DND-41 (cell line): Measurements from ENCODE around the gene GPANK1.

Experiments
- ATAC-seq: fragments of 200-7000 bp; cut with Tn5 transposase; 3 replicates; pipeline ENCODE4 v1.9.1; 2021; ENCODE audit warnings: low read depth; ENCODE audit not compliant: insufficient read depth
- DNase-seq: peaks from one replicate; pipeline ENCODE4 v3.0.0-alpha.2; 2020
- H2AFZ ChIP-seq: 2 replicates; pipeline ENCODE4 v1.6.0; 2012; ENCODE audit warnings: low read depth, low read length
- H3K27ac ChIP-seq: 2 replicates; pipeline ENCODE4 v1.5.1; 2012; ENCODE audit warnings: low read length, inconsistent platforms
- H3K27me3 ChIP-seq: fragments of 200-600 bp; sonication (generic); 2 replicates; pipeline ENCODE4 v1.6.0; 2012; ENCODE audit warnings: low read length, mild to moderate bottlenecking, inconsistent platforms; ENCODE audit not compliant: insufficient read depth, poor library complexity
- H3K36me3 ChIP-seq: 2 replicates; pipeline ENCODE4 v1.5.1; 2012; ENCODE audit warnings: low read length, inconsistent platforms; ENCODE audit not compliant: insufficient read depth
- H3K4me1 ChIP-seq: 2 replicates; pipeline ENCODE4 v1.5.1; 2012; ENCODE audit warnings: mild to moderate bottlenecking, low read length; ENCODE audit not compliant: insufficient read depth
- H3K4me2 ChIP-seq: 2 replicates; pipeline ENCODE4 v1.6.0; 2012; ENCODE audit warnings: mild to moderate bottlenecking, moderate library complexity, low read length, inconsistent platforms; ENCODE audit not compliant: insufficient read depth
- H3K4me3 ChIP-seq, 2 experiments: fragments of 200-600 bp in 1 of 2; shearing (Covaris generic) in 1 of 2; 2 replicates each; pipeline ENCODE4 v1.5.1; 2012 to 2016; ENCODE audit warnings: inconsistent platforms in 2 of 2, low read length in 2 of 2, mild to moderate bottlenecking in 2 of 2, low read depth in 1 of 2, moderate library complexity in 1 of 2
- H3K79me2 ChIP-seq: 2 replicates; pipeline ENCODE4 v1.6.0; 2012; ENCODE audit warnings: low read length, inconsistent platforms; ENCODE audit not compliant: insufficient read depth
- H3K9ac ChIP-seq: 2 replicates; pipeline ENCODE4 v1.6.0; 2012; ENCODE audit warnings: low read depth, mild to moderate bottlenecking, inconsistent platforms, low read length, moderate library complexity
- H3K9me3 ChIP-seq: 2 replicates; pipeline ENCODE4 v1.5.1; 2012; ENCODE audit warnings: low read length, moderate library complexity, mild to moderate bottlenecking, inconsistent platforms; ENCODE audit not compliant: insufficient read depth, severe bottlenecking
- H4K20me1 ChIP-seq: 2 replicates; pipeline ENCODE4 v1.6.0; 2012; ENCODE audit warnings: low read length; ENCODE audit not compliant: insufficient read depth
- EZH2 ChIP-seq: IDR thresholded peaks from 3 replicates; pipeline ENCODE4 v1.6.1; 2012; ENCODE audit warnings: borderline replicate concordance, low read depth, mild to moderate bottlenecking, moderate library complexity, low read length, inconsistent platforms; ENCODE audit not compliant: severe bottlenecking
- TF ChIP-seq, protein P1 (sequence below): IDR thresholded peaks from 2 replicates; pipeline ENCODE4 v1.5.1; 2012; ENCODE audit warnings: borderline replicate concordance, low read length, moderate library complexity, mild to moderate bottlenecking; ENCODE audit not compliant: poor library complexity, severe bottlenecking; ENCODE audit errors: extremely low read depth

The GPANK1 gene

DNA sequence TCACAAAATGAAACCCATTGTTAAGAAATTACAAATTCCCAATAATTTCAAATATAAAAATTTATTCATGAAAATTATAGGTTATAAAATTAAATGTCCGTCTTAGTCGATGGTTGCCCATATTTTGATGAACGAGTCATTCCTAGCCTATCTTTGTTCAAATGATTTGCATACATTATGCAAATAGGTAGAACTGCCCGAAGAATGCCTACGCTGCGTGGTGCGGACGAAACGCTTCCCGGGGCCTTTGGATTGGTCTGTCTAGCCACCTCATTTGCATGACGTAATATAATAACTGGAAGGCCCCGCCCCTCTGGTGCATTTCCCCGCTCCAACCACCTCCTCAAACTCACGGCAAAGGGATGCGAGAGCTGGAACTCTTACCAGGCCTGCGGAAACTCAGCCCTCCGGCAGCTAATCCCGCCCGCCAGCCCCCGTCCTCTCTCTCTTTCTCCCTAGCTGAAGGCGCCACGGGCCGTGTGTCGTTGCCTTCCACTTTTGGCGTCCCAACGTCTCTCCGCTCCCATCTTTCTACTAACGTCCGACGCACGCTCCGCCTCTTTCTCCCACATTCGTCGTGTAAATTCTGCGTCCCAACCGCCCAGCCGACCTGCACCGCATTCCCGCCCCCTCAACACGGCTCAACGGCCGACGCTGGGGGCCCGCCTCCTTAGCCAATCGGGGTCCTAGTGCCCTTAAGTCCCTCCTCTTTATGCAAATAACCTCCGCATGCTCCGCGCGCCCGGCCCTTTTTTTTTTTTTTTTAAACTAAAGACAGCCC lies 44.8 kb downstream of the GPANK1 start:
- Histone ChIP-seq H3K4me2 (peak overlapping the region; percentile 68), H2AFZ (peak overlapping the region; percentile 63), H3K9me3 (no peaks in the 10 kb centered on the region), H3K9ac (peak overlapping the region; percentile 70), H4K20me1 (peaks cover 27% of the 10 kb centered on the region), H3K27me3 (no peaks in the 10 kb centered on the region), H3K36me3 (peaks cover 35% of the 10 kb centered on the region), H3K4me3 (peak overlapping the region; percentile 22 to 56; a peak in 3 of 4 replicates), H3K79me2 (peaks cover 63% of the 10 kb centered on the region), H3K4me1 (peaks cover 59% of the 10 kb centered on the region), H3K27ac (peak overlapping the region; percentile 98)
- peak; percentile 78 for ATAC-seq
- TF ChIP-seq EZH2 = no peak
- TF ChIP-seq, protein P1, sequence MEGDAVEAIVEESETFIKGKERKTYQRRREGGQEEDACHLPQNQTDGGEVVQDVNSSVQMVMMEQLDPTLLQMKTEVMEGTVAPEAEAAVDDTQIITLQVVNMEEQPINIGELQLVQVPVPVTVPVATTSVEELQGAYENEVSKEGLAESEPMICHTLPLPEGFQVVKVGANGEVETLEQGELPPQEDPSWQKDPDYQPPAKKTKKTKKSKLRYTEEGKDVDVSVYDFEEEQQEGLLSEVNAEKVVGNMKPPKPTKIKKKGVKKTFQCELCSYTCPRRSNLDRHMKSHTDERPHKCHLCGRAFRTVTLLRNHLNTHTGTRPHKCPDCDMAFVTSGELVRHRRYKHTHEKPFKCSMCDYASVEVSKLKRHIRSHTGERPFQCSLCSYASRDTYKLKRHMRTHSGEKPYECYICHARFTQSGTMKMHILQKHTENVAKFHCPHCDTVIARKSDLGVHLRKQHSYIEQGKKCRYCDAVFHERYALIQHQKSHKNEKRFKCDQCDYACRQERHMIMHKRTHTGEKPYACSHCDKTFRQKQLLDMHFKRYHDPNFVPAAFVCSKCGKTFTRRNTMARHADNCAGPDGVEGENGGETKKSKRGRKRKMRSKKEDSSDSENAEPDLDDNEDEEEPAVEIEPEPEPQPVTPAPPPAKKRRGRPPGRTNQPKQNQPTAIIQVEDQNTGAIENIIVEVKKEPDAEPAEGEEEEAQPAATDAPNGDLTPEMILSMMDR = no peak
- peak; percentile 99 for DNase-seq

DNA sequence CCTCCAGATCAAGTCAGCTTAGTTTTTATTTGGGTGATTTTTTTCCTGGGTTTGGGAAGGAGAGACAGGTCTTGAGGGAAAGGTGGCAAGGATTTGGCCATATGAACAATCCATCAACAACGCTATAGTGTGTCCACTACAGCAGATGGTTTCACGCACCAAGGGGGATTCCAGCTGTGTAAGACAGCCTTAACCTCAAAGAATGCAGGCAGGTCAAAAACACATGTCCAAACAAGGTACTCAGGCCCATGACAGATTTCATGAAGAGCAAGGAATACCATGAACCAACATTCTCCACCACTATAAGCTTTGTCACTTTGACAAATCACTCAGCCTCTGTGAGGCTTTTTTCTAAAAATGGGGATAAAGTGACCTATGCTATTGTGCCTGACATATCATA lies 47.8 kb downstream of the GPANK1 start:
- no peaks in the 10 kb centered on the region for H3K27me3 ChIP-seq
- peak overlapping the region; percentile 95; the same call in 1 of the 2 replicates for H3K27ac ChIP-seq
- H3K9me3 ChIP-seq = no peaks in the 10 kb centered on the region
- H3K4me3 ChIP-seq = no peak overlapping the region
- TF ChIP-seq, protein P1 = no peak
- no peak for TF ChIP-seq EZH2
- peaks cover 5% of the 10 kb centered on the region for H3K36me3 ChIP-seq
- peak overlapping the region; percentile 71; the same call in 1 of the 2 replicates for H3K4me2 ChIP-seq
- peak overlapping the region; percentile 75; the same call in 1 of the 2 replicates for H3K9ac ChIP-seq
- ATAC-seq (no peak), DNase-seq (no peak)
- peaks cover 47% of the 10 kb centered on the region for H3K4me1 ChIP-seq
- H3K79me2 ChIP-seq = peaks cover 33% of the 10 kb centered on the region
- H4K20me1 ChIP-seq = peaks cover 2% of the 10 kb centered on the region; the same call in 1 of the 2 replicates
- H2AFZ ChIP-seq = no peak overlapping the region

DNA sequence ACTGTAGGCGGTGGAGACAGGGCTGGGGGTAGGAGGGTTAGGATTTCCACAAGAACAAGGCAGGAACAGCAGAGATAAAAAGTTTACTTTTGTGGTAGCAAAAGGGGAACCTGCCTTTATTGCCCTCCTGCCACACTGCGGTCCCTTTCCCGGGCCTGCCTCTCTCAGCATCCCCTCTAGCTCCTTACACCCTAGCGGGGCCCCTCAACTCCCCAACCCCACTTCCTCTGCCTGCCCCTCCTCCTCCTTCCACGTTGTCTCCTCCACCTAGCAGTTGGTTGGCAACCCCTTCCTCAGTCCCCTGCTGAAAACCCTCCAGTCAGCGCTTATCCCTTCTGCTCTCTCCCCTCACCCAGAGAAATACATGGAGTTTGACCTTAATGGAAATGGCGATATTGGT lies 49.0 kb downstream of the GPANK1 start:
- Histone ChIP-seq H3K36me3 (no peaks in the 10 kb centered on the region), H3K9ac (peak overlapping the region; percentile 75), H3K4me2 (peak overlapping the region; percentile 71), H3K27ac (peak overlapping the region; percentile 95), H2AFZ (peak overlapping the region; percentile 74), H3K9me3 (no peaks in the 10 kb centered on the region), H3K4me3 (peak overlapping the region; percentile 14 to 64; a peak in 3 of 4 replicates), H4K20me1 (no peaks in the 10 kb centered on the region), H3K79me2 (peaks cover 21% of the 10 kb centered on the region), H3K4me1 (peaks cover 40% of the 10 kb centered on the region), H3K27me3 (no peaks in the 10 kb centered on the region)
- ATAC-seq (peak; percentile 41), DNase-seq (peak; percentile 83)
- TF ChIP-seq, protein P1 = peak; percentile 4
- no peak for TF ChIP-seq EZH2
